HepG2 (cell line): ENCODE measurements around the gene KLC3. TPM values are rescaled to one million over a fixed set of nuclear protein-coding genes. Genes with fewer than 3 reads are reported as not detected.
A peak's percentile ranks its signal among the peaks of the same experiment; 100 is the strongest.

Experiments used
- CERS6 ChIP-seq: sonication (generic); formaldehyde crosslinking; IDR thresholded peaks from 2 replicates; pipeline ENCODE4 v1.5.0; 2020; ENCODE audit warnings: missing genetic modification reagents
- EEA1 ChIP-seq: sonication (generic); formaldehyde crosslinking; IDR thresholded peaks from 2 replicates; pipeline ENCODE4 v1.5.1; 2020; ENCODE audit warnings: mild to moderate bottlenecking, missing genetic modification reagents, borderline replicate concordance
- GATAD1 ChIP-seq: IDR thresholded peaks from 2 replicates; pipeline ENCODE4 v1.6.1; 2016; ENCODE audit warnings: missing genetic modification reagents, missing compliant biosample characterization
- GMEB1 ChIP-seq: sonication (generic); formaldehyde crosslinking; IDR thresholded peaks from 2 replicates; pipeline ENCODE4 v1.5.1; 2020; ENCODE audit warnings: missing genetic modification reagents, mild to moderate bottlenecking, borderline replicate concordance
- GZF1 ChIP-seq: sonication (generic); formaldehyde crosslinking; IDR thresholded peaks from 2 replicates; pipeline ENCODE4 v1.5.1; 2020; ENCODE audit warnings: mild to moderate bottlenecking, missing genetic modification reagents
- HNRNPH1 ChIP-seq: fragments of 200-400 bp; formaldehyde crosslinking; optimal IDR thresholded peaks from 2 replicates; pipeline ENCODE3; 2017; ENCODE audit warnings: mild to moderate bottlenecking, low read depth, low read length
- ISL2 ChIP-seq: sonication (generic); formaldehyde crosslinking; IDR thresholded peaks from 2 replicates; pipeline ENCODE4 v1.5.0; 2020; ENCODE audit warnings: missing genetic modification reagents
- MED8 ChIP-seq: sonication (generic); formaldehyde crosslinking; IDR thresholded peaks from 2 replicates; pipeline ENCODE4 v1.8.1; 2023; ENCODE audit warnings: mild to moderate bottlenecking, missing genetic modification reagents; ENCODE audit not compliant: insufficient replicate concordance
- NFYC ChIP-seq: IDR thresholded peaks from 2 replicates; pipeline ENCODE4 v1.6.1; 2016; ENCODE audit warnings: missing genetic modification reagents, missing compliant biosample characterization
- PCBP2 ChIP-seq: fragments of 200-400 bp; formaldehyde crosslinking; optimal IDR thresholded peaks from 2 replicates; pipeline ENCODE3; 2018; ENCODE audit warnings: low read length, low read depth; ENCODE audit not compliant: poor library complexity, severe bottlenecking
- PHF8 ChIP-seq: sonication (generic); formaldehyde crosslinking; IDR thresholded peaks from 2 replicates; pipeline ENCODE4 v1.5.0; 2020; ENCODE audit warnings: missing genetic modification reagents
- PLRG1 ChIP-seq: fragments of 450-650 bp; conservative IDR thresholded peaks from 2 replicates; pipeline ENCODE4 v1.6.1; 2016
- SMAD1 ChIP-seq: sonication (generic); formaldehyde crosslinking; IDR thresholded peaks from 2 replicates; pipeline ENCODE4 v1.4.0; 2020; ENCODE audit warnings: missing genetic modification reagents, low read depth, mild to moderate bottlenecking, borderline replicate concordance
- TEF ChIP-seq: sonication (generic); formaldehyde crosslinking; IDR thresholded peaks from 2 replicates; pipeline ENCODE4 v1.5.0; 2020; ENCODE audit warnings: missing genetic modification reagents
- TERF1 ChIP-seq: sonication (generic); formaldehyde crosslinking; IDR thresholded peaks from 2 replicates; pipeline ENCODE4 v1.8.0; 2022; ENCODE audit warnings: mild to moderate bottlenecking, missing genetic modification reagents, moderate library complexity
- ZBTB2 ChIP-seq: sonication (generic); formaldehyde crosslinking; IDR thresholded peaks from 2 replicates; pipeline ENCODE4 v1.8.0; 2022; ENCODE audit warnings: low read depth, missing genetic modification reagents
- ZC3H4 ChIP-seq: sonication (generic); formaldehyde crosslinking; IDR thresholded peaks from 2 replicates; pipeline ENCODE4 v1.4.0; 2020; ENCODE audit warnings: missing genetic modification reagents, borderline replicate concordance
- ZFAT ChIP-seq: sonication (generic); formaldehyde crosslinking; conservative IDR thresholded peaks from 2 replicates; pipeline ENCODE4 v1.8.1; 2023; ENCODE audit warnings: missing genetic modification reagents, inconsistent platforms
- ZMYM3 ChIP-seq: sonication (generic); formaldehyde crosslinking; IDR thresholded peaks from 2 replicates; pipeline ENCODE4 v1.5.1; 2020; ENCODE audit warnings: mild to moderate bottlenecking, missing genetic modification reagents
- ZNF512 ChIP-seq: sonication (generic); formaldehyde crosslinking; IDR thresholded peaks from 2 replicates; pipeline ENCODE4 v1.4.0; 2020; ENCODE audit warnings: mild to moderate bottlenecking, missing genetic modification reagents
- ZSCAN31 ChIP-seq: sonication (generic); formaldehyde crosslinking; IDR thresholded peaks from 2 replicates; pipeline ENCODE4 v1.5.0; 2020; ENCODE audit warnings: low read depth, mild to moderate bottlenecking, missing genetic modification reagents
- polyA plus RNA-seq, 8 experiments: library from polyadenylated mRNA; depleted of rRNA in 3 of 8; stranded (reverse) in 7 of 8; unstranded in 1 of 8; fragments of >200 nt; fragmentation: Illumina TruSeq in 4 of 8; extraction: Trizol in 4 of 8; gene quantifications; 2 replicates each; pipeline versions ENCODE4 v1.2.1 to v1.2.3, GENCODE V29; 2011 to 2016; ENCODE audit warnings: low read depth in 4 of 8, missing spikeins in 1 of 8, mixed read lengths in 1 of 8; ENCODE audit not compliant: insufficient read depth in 1 of 8
- total RNA-seq, 5 experiments: library from RNA; depleted of rRNA; stranded (reverse); fragments of >200 nt; fragmentation: Illumina TruSeq; extraction: Trizol; gene quantifications; 2 replicates each; pipeline ENCODE4 v1.2.3, GENCODE V29; 2016; ENCODE audit warnings: low read depth in 1 of 5

The KLC3 gene
- total and polyA plus RNA-seq, 2 of the 13 experiments (the other 11 are each of a cell fraction or from before 2014, with no cell fraction given) = 0.13 TPM; not detected in 1

- no peak for TF ChIP-seq ZBTB2 (CRISPR knock-in tag)
- peak; percentile 45; the same call in 1 of the 2 replicates for TF ChIP-seq GMEB1
- 0 out of 2 replicates have a peak, but pooled peaks have one; percentile 50 for TF ChIP-seq ZMYM3
- TF ChIP-seq ZNF512 (CRISPR knock-in tag) = no peak
- no peak for TF ChIP-seq ISL2 (CRISPR knock-in tag)
- no peak for TF ChIP-seq TERF1 (CRISPR knock-in tag)
- TF ChIP-seq ZFAT (CRISPR knock-in tag) = no peak
- no peak for TF ChIP-seq PCBP2
- TF ChIP-seq PHF8 (CRISPR knock-in tag) = no peak; the same call in 1 of the 2 replicates
- TF ChIP-seq MED8 (CRISPR knock-in tag) = no peak
- TF ChIP-seq PLRG1 = no peak
- TF ChIP-seq GATAD1 = no peak; the same call in 1 of the 2 replicates
- TF ChIP-seq TEF (CRISPR knock-in tag) = no peak
- TF ChIP-seq SMAD1 (CRISPR knock-in tag) = 0 out of 2 replicates have a peak, but pooled peaks have one; percentile 38
- no peak for TF ChIP-seq HNRNPH1
- no peak for TF ChIP-seq CERS6 (CRISPR knock-in tag)
- TF ChIP-seq EEA1 (CRISPR knock-in tag) = no peak
- TF ChIP-seq ZSCAN31 = peak; percentile 48; the same call in 1 of the 2 replicates
- peak; percentile 98 for TF ChIP-seq NFYC
- TF ChIP-seq ZC3H4 = no peak
- no peak for TF ChIP-seq GZF1 (CRISPR knock-in tag)
Observed at GRCh38 chr19:45370410-45371204, 30.1 kb downstream of the KLC3 start, which contains the start of gene ERCC2 (continued).
